ENCODE results near the gene NRP1. TPM values are rescaled to one million over a fixed set of nuclear protein-coding genes. Genes with fewer than 3 reads are reported as not detected.

NRP1 gene
- total and polyA plus RNA-seq, 10 donors: 4.8 to 202 (median 138) TPM

- H3K27me3 ChIP-seq (replicated peaks in 1 of 7): peaks cover 0 to 10% (median 0%) of the 10 kb centered on the region in 7 donors
- TF ChIP-seq POLR2A (IDR thresholded peaks at IDR 0.05): no peak
- TF ChIP-seq POLR2AphosphoS5 (IDR thresholded peaks at IDR 0.05): no peak
- no peak for TF ChIP-seq CTCF (IDR thresholded peaks at IDR 0.05 in 8 of 11, conservative IDR thresholded peaks at IDR 0.05 in 3 of 11)
- no peak for DNase-seq
- no peaks in the 10 kb centered on the region for H3K9me3 ChIP-seq
- peaks cover 0 to 67% (median 12%) of the 10 kb centered on the region in 6 donors for H3K36me3 ChIP-seq
- intact Hi-C loops (cut with DNase I; ENCODE audit: low total_unique reads): loop anchor here (10.0 kb wide), 1 partner anchor 1454 kb away; no protein-coding TSS in a partner anchor
- no peak overlapping the region for H3K4me3 ChIP-seq
- H3K4me1 ChIP-seq: peaks cover 2 to 17% (median 10%) of the 10 kb centered on the region in 6 donors
- WGBS, 5 donors: 84 to 91% (median 88%) methylated on average over 3 of the region's 3 CpGs
- H3K27ac ChIP-seq: no peak overlapping the region
Observed at GRCh38 chr10:33180921-33181320, 153.5 kb downstream of the NRP1 start.

GRCh38 chr10:33180390-33180789, 154.1 kb downstream of the NRP1 start:
- H3K9me3 ChIP-seq: no peaks in the 10 kb centered on the region
- no peak overlapping the region for H3K27ac ChIP-seq
- H3K36me3 ChIP-seq: peaks cover 0 to 62% (median 11%) of the 10 kb centered on the region in 6 donors
- H3K4me3 ChIP-seq: no peak overlapping the region
- no peak for DNase-seq
- WGBS, 5 donors: 75 to 92% (median 83%) methylated on average over 5 of the region's 5 CpGs
- TF ChIP-seq CTCF (IDR thresholded peaks at IDR 0.05 in 8 of 11, conservative IDR thresholded peaks at IDR 0.05 in 3 of 11) (no peak), POLR2AphosphoS5 (IDR thresholded peaks at IDR 0.05) (no peak)
- intact Hi-C loops (cut with DNase I; ENCODE audit: low total_unique reads): loop anchor here (10.0 kb wide), 1 partner anchor 1454 kb away; no protein-coding TSS in a partner anchor
- peaks cover 0 to 10% (median 0%) of the 10 kb centered on the region in 7 donors for H3K27me3 ChIP-seq (replicated peaks in 1 of 7)
- H3K4me1 ChIP-seq: peaks cover 2 to 17% (median 10%) of the 10 kb centered on the region in 6 donors

GRCh38 chr10:33179067-33179466, 155.4 kb downstream of the NRP1 start:
- peaks cover 2 to 17% (median 10%) of the 10 kb centered on the region in 6 donors for H3K4me1 ChIP-seq
- WGBS, 5 donors: 65 to 77% (median 70%) methylated on average over 8 of the region's 8 CpGs
- H3K27ac ChIP-seq: peak overlapping the region in 7 of 8 donors; percentile 35 to 51 (median 39)
- no peak for TF ChIP-seq POLR2AphosphoS5 (IDR thresholded peaks at IDR 0.05)
- no peak for TF ChIP-seq CTCF (IDR thresholded peaks at IDR 0.05 in 8 of 11, conservative IDR thresholded peaks at IDR 0.05 in 3 of 11)
- no peak for TF ChIP-seq POLR2A (IDR thresholded peaks at IDR 0.05)
- peaks cover 0 to 10% (median 0%) of the 10 kb centered on the region in 7 donors for H3K27me3 ChIP-seq (replicated peaks in 1 of 7)
- no peak for DNase-seq
- no peaks in the 10 kb centered on the region for H3K9me3 ChIP-seq
- peaks cover 0 to 48% (median 8%) of the 10 kb centered on the region in 6 donors for H3K36me3 ChIP-seq
- intact Hi-C loops (cut with DNase I; ENCODE audit: low total_unique reads): no loop called here
- H3K4me3 ChIP-seq: no peak overlapping the region

- Histone ChIP-seq H3K4me1 (peaks cover 2 to 17% (median 10%) of the 10 kb centered on the region in 6 donors), H3K36me3 (peaks cover 0 to 41% (median 8%) of the 10 kb centered on the region in 6 donors), H3K27me3 (replicated peaks in 1 of 7) (peaks cover 0 to 10% (median 0%) of the 10 kb centered on the region in 7 donors), H3K4me3 (no peak overlapping the region), H3K9me3 (no peaks in the 10 kb centered on the region), H3K27ac (peak overlapping the region in 6 of 8 donors; percentile 37 to 51 (median 41))
- no peak for DNase-seq
- whole genome bisulfite sequencing, 5 donors: 34 to 67% (median 41%) methylated on average over 3 of the region's 3 CpGs
- TF ChIP-seq POLR2AphosphoS5 (IDR thresholded peaks at IDR 0.05) (no peak), CTCF (IDR thresholded peaks at IDR 0.05 in 8 of 11, conservative IDR thresholded peaks at IDR 0.05 in 3 of 11) (no peak)
- intact Hi-C loops (cut with DNase I; ENCODE audit: low total_unique reads): no loop called here
Observed at GRCh38 chr10:33178026-33178755, 156.3 kb downstream of the NRP1 start.

Data from spleen (tissue), 11 donors.